ENCODE results near the gene OXA1L.
A peak's percentile ranks its signal among the peaks of the same experiment; 100 is the strongest.
"Not testable (repeated sequence)": the region's sequence is repeated elsewhere in the genome, so short reads cannot be mapped to it uniquely, and the experiment has no call there.

Gene OXA1L

DNA sequence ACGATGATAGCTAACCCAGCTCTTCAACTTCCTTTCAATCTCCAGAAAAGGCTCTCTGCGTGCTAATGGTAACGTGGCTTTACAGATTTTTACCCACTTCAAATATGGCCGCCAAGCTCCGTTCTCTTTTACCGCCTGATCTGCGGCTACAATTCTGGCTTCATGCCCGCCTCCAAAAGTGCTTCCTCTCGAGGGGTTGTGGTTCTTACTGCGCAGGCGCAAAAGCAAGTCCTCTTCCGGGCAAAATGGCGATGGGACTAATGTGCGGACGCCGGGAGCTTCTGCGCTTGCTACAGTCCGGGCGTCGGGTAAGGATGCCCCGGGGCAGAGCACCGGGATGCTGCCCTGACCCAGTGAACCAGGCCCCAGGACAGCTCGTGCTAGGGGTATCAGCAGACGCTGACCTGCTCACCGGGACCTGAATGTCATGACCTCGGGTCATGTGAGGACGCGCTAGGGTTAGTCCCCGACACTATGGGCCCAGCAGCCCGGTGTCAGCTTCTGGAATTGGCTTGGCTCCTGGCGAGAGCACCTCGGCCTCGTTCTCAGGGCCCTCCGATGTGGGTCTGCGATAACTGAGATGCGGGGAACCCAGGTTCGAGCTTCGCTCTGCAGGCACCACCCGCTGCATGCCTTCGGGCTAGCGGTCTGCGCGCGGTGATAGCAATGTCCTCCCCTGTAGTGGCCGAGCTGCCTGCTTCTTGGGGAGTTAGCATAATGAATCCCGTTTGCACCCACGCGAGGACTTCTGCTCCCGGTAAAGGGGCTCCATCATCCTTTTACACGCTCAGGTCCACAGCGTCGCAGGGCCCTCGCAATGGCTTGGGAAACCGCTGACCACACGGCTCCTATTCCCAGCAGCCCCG, at the start of gene OXA1L:
Gene OXA1L (plus strand): TSS at position 232 of the 866 bp plus-strand sequence. CDS start 14 bp downstream, at position 246.
- peak; percentile 92 for DNase-seq (ENCODE audit: extremely low spot score)
- CTCF ChIA-PET, result interaction anchor here (0.6 to 2.5 kb wide), 5 partner anchors 9 to 210 kb away, joined by 3 to 7 read pairs (median 3); no protein-coding TSS in a partner anchor
- TF ChIP-seq L3MBTL2 (conservative IDR thresholded peaks at IDR 0.05) (peak; percentile 95), ELF4 (IDR thresholded peaks at IDR 0.05) (peak; percentile 66; the same call in 1 of the 2 replicates), SP1 (IDR thresholded peaks at IDR 0.05) (no peak), NFRKB (IDR thresholded peaks at IDR 0.05) (peak; percentile 92)
- POLR2A ChIA-PET, result interaction anchor here (0.7 to 2.8 kb wide), 40 partner anchors 9 to 554 kb away, joined by 3 to 19 read pairs (median 4); partner anchors contain the start of genes LRP10, OR6J1, PABPN1 and SLC7A7

DNA sequence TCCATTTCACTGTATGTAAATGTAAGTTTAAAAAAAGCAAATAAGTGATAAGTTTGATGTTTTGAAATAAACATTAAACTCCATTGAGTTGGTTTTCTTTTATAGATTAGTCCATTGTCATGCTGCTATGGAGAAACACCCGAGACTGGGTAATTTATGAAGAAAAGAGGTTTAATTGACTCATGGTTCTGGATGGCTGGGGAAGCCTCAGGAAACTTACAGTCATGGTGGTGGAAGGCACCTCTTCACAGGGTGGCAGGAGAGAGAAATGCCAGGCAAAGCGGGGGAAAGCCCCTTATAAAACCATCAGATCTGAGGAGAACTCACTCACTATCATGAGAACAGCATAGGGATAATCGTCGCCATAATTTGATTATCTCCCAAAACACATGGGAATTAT, 48.4 kb upstream of the OXA1L start:
- no peak for DNase-seq (ENCODE audit: extremely low spot score)
- TF ChIP-seq TARDBP (IDR thresholded peaks at IDR 0.05), result no peak
- TF ChIP-seq CTBP1 (IDR thresholded peaks at IDR 0.05; ENCODE audit: borderline replicate concordance), result no peak
- ChIA-PET CTCF (no interaction called here), POLR2A (no interaction called here)

DNA sequence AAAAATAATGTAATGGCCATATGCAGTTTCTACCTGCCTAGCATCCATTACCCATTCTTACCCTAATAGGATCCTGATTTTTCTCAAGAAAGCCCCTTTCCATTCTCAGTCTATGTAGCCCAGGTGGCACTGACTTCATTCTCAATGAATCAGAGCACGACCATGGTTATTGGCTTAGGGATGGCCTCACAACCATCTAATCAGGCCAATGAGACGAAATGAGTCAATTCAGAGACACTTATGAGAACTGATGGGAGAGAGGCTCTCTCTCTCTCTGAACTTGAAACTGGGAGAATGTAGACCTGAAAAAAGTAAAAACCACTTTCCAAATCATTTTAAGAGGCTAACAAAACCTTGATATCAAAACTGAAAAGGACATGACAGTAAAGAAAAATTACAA, 45.3 kb upstream of the OXA1L start:
- no peak for TF ChIP-seq NFRKB (IDR thresholded peaks at IDR 0.05)
- ChIA-PET CTCF (no interaction called here), POLR2A (no interaction called here)
- DNase-seq (ENCODE audit: extremely low spot score), result no peak

DNA sequence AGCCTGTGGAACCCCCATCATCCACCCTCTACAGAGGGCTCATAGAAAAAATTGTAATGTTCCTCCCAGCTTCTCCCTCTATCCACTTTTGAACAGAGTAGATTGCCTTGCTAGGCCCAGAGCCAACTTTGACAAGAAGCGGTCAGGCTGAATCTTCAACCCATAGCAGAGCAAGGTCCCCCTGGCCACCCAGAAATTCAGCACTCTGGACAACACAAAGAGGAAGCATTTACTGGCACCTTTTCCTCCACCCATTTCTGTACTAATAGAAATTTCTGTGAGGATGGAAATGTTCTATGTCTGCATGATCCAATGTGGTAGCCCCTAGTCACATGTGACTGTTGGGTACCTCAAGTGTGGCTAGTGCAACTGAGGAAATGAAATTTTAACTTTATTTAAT, 42.7 kb upstream of the OXA1L start:
- TF ChIP-seq LEF1 (IDR thresholded peaks at IDR 0.05; ENCODE audit: borderline replicate concordance) (no peak), FOXK2 (IDR thresholded peaks at IDR 0.05) (no peak), SP1 (IDR thresholded peaks at IDR 0.05) (no peak), SUZ12 (IDR thresholded peaks at IDR 0.05) (no peak), L3MBTL2 (conservative IDR thresholded peaks at IDR 0.05) (no peak), CTBP1 (IDR thresholded peaks at IDR 0.05; ENCODE audit: borderline replicate concordance) (no peak), NFRKB (IDR thresholded peaks at IDR 0.05) (no peak), ZNF384 (IDR thresholded peaks at IDR 0.05) (no peak), FOXM1 (IDR thresholded peaks at IDR 0.05; ENCODE audit: borderline replicate concordance) (no peak), TARDBP (IDR thresholded peaks at IDR 0.05) (no peak), ARNT (IDR thresholded peaks at IDR 0.05) (no peak), FOXA1 (IDR thresholded peaks at IDR 0.05) (no peak), ELF4 (IDR thresholded peaks at IDR 0.05) (no peak), BHLHE40 (IDR thresholded peaks at IDR 0.05; ENCODE audit: borderline replicate concordance) (no peak), HDGF (IDR thresholded peaks at IDR 0.05; ENCODE audit: borderline replicate concordance) (no peak)
- TF ChIP-seq, protein P1, sequence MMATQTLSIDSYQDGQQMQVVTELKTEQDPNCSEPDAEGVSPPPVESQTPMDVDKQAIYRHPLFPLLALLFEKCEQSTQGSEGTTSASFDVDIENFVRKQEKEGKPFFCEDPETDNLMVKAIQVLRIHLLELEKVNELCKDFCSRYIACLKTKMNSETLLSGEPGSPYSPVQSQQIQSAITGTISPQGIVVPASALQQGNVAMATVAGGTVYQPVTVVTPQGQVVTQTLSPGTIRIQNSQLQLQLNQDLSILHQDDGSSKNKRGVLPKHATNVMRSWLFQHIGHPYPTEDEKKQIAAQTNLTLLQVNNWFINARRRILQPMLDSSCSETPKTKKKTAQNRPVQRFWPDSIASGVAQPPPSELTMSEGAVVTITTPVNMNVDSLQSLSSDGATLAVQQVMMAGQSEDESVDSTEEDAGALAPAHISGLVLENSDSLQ (IDR thresholded peaks at IDR 0.05), result no peak
- POLR2A ChIA-PET, result interaction anchor here (0.9 kb wide), 1 partner anchor 43 kb away, joined by 4 read pairs; the partner anchor contains the start of gene OXA1L
- no peak for DNase-seq (ENCODE audit: extremely low spot score)
- CTCF ChIA-PET, result no interaction called here

DNA sequence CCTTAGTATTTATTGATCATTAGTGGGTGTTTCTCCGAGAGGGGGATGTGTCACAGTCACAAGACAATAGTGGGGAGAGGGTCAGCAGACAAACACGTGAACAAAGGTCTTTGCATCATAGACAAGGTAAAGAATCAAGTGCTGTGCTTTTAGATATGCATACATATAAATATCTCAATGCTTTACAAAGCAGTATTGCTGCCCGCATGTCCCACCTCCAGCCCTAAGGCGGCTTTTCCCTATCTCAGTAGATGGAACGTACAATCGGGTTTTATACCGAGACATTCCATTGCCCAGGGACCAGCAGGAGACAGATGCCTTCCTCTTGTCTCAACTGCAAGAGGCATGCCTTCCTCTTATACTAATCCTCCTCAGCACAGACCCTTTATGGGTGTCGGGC, 41.6 kb upstream of the OXA1L start:
- CTCF ChIA-PET; DNase-seq (ENCODE audit: extremely low spot score); POLR2A ChIA-PET: not testable (repeated sequence)

DNA sequence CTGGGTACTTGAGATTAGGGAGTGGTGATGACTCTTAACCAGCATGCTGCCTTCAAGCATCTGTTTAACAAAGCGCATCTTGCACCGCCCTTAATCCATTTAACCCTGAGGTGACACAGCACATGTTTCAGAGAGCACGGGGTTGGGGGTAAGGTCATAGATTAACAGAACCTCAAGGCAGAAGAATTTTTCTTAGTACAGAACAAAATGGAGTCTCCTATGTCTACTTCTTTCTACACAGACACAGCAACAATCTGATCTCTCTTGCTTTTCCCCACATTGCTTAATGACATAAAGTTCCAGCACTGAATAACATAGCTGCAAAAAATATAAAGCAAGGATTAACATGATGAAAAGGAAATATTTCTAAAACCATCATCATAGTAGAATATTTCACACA, 41.1 kb upstream of the OXA1L start:
- DNase-seq (ENCODE audit: extremely low spot score); POLR2A ChIA-PET; CTCF ChIA-PET: not testable (repeated sequence)

DNA sequence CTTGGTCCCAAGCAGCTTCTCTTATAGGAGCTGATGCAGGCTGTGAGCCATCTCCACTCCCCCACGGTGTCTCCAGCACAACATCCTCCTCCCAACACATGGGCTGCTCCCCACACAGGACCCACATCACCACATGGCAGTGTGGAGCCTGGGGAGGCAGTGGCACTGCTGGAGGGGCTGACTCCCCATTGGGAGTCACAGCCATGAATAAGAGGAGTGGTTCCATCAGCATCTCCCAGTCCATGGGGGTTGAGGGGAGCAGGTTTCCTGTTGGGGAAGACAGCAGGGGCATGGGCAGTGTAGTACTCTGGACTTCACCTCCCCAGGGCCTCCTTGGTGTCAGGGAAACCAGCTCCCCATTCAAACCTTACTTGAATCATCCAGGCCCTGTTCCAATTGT, 40.5 kb upstream of the OXA1L start:
- TF ChIP-seq CTBP1 (IDR thresholded peaks at IDR 0.05; ENCODE audit: borderline replicate concordance), result no peak
- TF ChIP-seq LEF1 (IDR thresholded peaks at IDR 0.05; ENCODE audit: borderline replicate concordance), result no peak
- TF ChIP-seq SUZ12 (IDR thresholded peaks at IDR 0.05), result no peak
- no peak for TF ChIP-seq ARNT (IDR thresholded peaks at IDR 0.05)
- TF ChIP-seq ELF4 (IDR thresholded peaks at IDR 0.05), result no peak
- DNase-seq (ENCODE audit: extremely low spot score), result no peak
- CTCF ChIA-PET, result no interaction called here
- POLR2A ChIA-PET, result no interaction called here

DNA sequence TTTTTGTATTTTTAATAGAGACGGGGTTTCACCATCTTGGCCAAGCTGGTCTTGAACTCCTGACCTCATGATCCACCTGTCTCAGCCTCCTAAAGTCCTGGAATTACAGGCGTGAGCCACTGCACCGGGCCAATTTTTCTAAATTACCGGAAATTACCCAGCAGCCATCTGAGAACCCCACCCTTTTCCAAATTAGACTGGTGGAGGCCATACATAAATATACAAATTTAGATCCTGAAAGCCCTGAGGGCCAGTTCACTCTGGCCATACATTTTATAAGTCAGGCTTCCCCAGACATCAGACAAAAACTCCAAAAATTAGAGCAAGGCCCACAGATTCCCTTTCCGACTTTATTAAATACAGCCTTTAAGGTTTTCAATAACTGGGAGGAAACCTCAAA, 34.4 kb upstream of the OXA1L start:
- POLR2A ChIA-PET; CTCF ChIA-PET; DNase-seq (ENCODE audit: extremely low spot score): not testable (repeated sequence)

DNA sequence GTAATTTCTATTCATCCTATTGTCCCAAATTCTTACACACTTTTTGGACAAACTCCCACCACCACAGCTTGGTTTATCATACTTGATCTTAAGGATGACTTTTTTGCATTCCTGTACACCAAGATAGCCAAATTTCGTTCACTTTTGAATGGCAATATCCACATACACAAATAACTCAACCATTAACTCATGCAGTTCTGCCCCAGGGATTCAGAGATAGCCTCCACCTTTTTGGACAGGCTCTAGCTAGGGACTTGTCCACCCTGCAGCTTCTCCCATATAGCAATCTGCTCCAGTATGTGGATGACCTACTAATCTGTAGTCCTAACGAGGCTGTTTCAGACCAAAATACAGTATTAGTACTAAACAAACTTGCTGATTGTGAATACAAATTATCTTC, 32.7 kb upstream of the OXA1L start:
- CTCF ChIA-PET, result interaction anchor here (0.8 kb wide), 1 partner anchor 144 kb away, joined by 3 read pairs; no protein-coding TSS in a partner anchor
- TF ChIP-seq SUZ12 (IDR thresholded peaks at IDR 0.05) (no peak), HDGF (IDR thresholded peaks at IDR 0.05; ENCODE audit: borderline replicate concordance) (no peak), ARNT (IDR thresholded peaks at IDR 0.05) (no peak), ZNF384 (IDR thresholded peaks at IDR 0.05) (no peak), SP1 (IDR thresholded peaks at IDR 0.05) (no peak), FOXA1 (IDR thresholded peaks at IDR 0.05) (no peak), CTBP1 (IDR thresholded peaks at IDR 0.05; ENCODE audit: borderline replicate concordance) (no peak), TARDBP (IDR thresholded peaks at IDR 0.05) (no peak), NFRKB (IDR thresholded peaks at IDR 0.05) (no peak), FOXK2 (IDR thresholded peaks at IDR 0.05) (no peak), L3MBTL2 (conservative IDR thresholded peaks at IDR 0.05) (no peak), LEF1 (IDR thresholded peaks at IDR 0.05; ENCODE audit: borderline replicate concordance) (no peak)
- POLR2A ChIA-PET, result interaction anchor here (1.0 kb wide), 1 partner anchor 13 kb away, joined by 3 read pairs; no protein-coding TSS in a partner anchor

More for the DNA sequence above, 32.7 kb upstream of the OXA1L start:
- DNase-seq (ENCODE audit: extremely low spot score), result no peak

Data from HEK293T (cell line).